ENCODE data around the gene NEBL. TPM values are rescaled to one million over a fixed set of nuclear protein-coding genes. Genes with fewer than 3 reads are reported as not detected.

The NEBL gene
- total and polyA plus RNA-seq, 3 experiments from 2014 or later: 0.11 to 0.15 TPM; not detected in 1

- H3K4me1 Mint-ChIP-seq: no peaks in the 10 kb centered on the region
- POLR2A ChIA-PET: no interaction called here
- Histone ChIP-seq H3K4me1 (ENCODE audit: insufficient read depth, low read length) (no peaks in the 10 kb centered on the region), H3K36me3 (ENCODE audit: insufficient read depth, low read length) (no peaks in the 10 kb centered on the region), H3K27ac (ENCODE audit: low read depth, low read length) (no peak overlapping the region), H3K4me3 (ENCODE audit: low read length) (no peak overlapping the region), H3K27me3 (ENCODE audit: insufficient read depth, low read length, poor library complexity, severe bottlenecking) (no peaks in the 10 kb centered on the region), H3K9me3 (ENCODE audit: low read length) (no peaks in the 10 kb centered on the region)
- H3K27ac Mint-ChIP-seq: no peak overlapping the region
- H3K4me3 Mint-ChIP-seq: no peak overlapping the region
- H3K27me3 Mint-ChIP-seq: no peaks in the 10 kb centered on the region
- no peak for DNase-seq
- H3K9me3 Mint-ChIP-seq: peaks cover 0 to 5% (median 0%) of the 10 kb centered on the region in 5 donors
- no peaks in the 10 kb centered on the region for H3K36me3 Mint-ChIP-seq
- CTCF ChIA-PET: no interaction called here
Measured at GRCh38 chr10:20892796-20893195, 4.3 kb downstream of the NEBL start.

DNA sequence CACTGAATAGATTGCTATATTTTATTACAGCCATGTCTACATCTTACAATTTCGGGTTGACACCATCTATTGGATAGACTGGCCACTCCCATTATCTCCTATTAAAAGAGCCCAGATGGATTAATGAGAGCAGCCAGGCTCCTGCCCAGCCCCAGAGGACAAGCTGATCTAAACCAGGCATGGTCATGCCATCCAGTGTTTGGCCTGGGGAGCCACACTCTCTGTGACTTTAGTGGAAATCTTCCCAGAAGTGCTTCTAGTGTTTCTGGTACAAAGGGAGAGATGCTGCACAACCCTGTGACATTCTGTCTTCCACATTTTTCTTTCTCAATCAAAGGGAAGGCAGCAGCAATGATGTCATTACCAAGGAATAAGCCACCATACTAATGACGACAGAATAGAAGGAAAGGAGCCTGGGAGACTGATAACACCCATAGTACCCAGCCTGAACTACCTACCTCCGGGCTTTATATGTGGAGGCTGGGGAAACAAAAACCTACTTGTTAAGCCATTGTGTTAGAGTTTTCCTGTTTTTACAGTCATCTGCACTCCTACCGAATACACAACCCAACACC lies 5.0 kb downstream of the NEBL start:
- no peaks in the 10 kb centered on the region for H3K36me3 Mint-ChIP-seq

DNA sequence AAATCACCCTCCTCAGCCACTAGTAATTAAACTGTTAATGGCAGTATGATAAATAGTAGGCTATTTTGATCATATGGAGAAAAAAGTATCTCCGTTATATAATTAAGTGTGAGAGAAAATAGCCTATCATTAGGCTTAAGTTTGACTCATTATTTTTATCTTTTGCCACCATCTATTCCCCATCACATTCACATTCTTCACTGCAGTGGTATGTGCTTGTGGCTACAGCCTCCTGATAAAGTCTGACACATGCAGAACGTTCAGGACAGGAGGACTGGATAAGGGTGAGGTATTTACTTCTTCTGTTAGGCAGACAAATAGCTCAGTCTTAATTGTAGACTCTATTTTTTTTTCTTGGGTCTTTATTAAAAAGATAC lies 5.8 kb downstream of the NEBL start:
- no peak overlapping the region for H3K27ac ChIP-seq (ENCODE audit: low read depth, low read length)
- H3K4me3 ChIP-seq (ENCODE audit: low read length): no peak overlapping the region
- H3K4me1 ChIP-seq (ENCODE audit: insufficient read depth, low read length): no peaks in the 10 kb centered on the region
- H3K27ac Mint-ChIP-seq: no peak overlapping the region
- CTCF ChIA-PET: no interaction called here
- H3K36me3 Mint-ChIP-seq: no peaks in the 10 kb centered on the region
- DNase-seq: no peak
- H3K9me3 Mint-ChIP-seq: peaks cover 0 to 5% (median 0%) of the 10 kb centered on the region in 5 donors
- H3K27me3 ChIP-seq (ENCODE audit: insufficient read depth, low read length, poor library complexity, severe bottlenecking): no peaks in the 10 kb centered on the region
- no peaks in the 10 kb centered on the region for H3K4me1 Mint-ChIP-seq
- H3K27me3 Mint-ChIP-seq: no peaks in the 10 kb centered on the region
- no peak overlapping the region for H3K4me3 Mint-ChIP-seq
- POLR2A ChIA-PET: no interaction called here
- H3K36me3 ChIP-seq (ENCODE audit: insufficient read depth, low read length): no peaks in the 10 kb centered on the region
- no peaks in the 10 kb centered on the region for H3K9me3 ChIP-seq (ENCODE audit: low read length)

More for the DNA sequence above, 5.0 kb downstream of the NEBL start:
- Mint-ChIP-seq H3K27me3 (no peaks in the 10 kb centered on the region), H3K4me3 (no peak overlapping the region), H3K4me1 (no peaks in the 10 kb centered on the region), H3K27ac (no peak overlapping the region), H3K9me3 (peaks cover 0 to 5% (median 0%) of the 10 kb centered on the region in 5 donors)
- ChIA-PET CTCF (no interaction called here), POLR2A (no interaction called here)
- Histone ChIP-seq H3K9me3 (ENCODE audit: low read length) (no peaks in the 10 kb centered on the region), H3K4me3 (ENCODE audit: low read length) (no peak overlapping the region), H3K27me3 (ENCODE audit: insufficient read depth, low read length, poor library complexity, severe bottlenecking) (no peaks in the 10 kb centered on the region), H3K27ac (ENCODE audit: low read depth, low read length) (no peak overlapping the region), H3K36me3 (ENCODE audit: insufficient read depth, low read length) (no peaks in the 10 kb centered on the region), H3K4me1 (ENCODE audit: insufficient read depth, low read length) (no peaks in the 10 kb centered on the region)
- no peak for DNase-seq

DNA sequence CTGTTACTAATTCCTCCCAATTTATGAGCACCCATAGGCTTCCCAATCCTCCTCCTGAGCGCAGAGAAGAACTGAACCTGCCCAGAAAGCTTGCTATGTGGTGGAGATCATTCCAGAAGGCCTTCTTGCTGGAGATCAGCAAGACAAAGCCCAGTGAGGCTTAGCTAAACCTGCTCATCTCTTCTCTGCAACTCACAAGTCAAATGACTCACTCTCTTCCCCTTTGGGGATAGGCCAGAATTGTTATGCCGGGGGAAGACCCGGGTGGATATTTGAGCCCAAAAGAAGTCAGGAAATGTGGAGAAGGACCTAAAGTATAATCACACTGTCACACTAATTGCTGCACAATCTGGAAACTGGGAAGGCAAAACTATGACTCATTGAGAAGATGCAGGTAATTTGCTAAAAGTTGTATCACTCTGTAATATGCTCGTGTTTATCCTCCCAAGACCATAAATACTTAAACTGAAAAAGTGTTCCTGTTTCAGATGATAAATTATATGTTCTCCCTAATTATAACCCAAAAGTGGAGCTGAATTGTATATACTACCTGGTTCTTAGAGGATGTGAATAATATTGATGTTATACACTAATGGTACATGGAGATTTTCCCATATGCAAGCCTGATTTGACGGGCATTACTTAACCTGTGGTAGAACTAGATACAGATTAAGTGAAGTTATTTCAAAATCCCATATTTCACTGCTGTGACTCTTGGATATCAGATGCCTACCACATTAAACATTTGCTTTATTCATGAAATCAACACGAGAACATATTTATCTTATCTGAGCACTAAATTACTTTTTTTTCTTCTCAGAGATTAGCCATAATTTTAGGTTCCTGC lies 6.4 kb downstream of the NEBL start:
- no peak overlapping the region for H3K4me3 Mint-ChIP-seq
- Histone ChIP-seq H3K4me3 (ENCODE audit: low read length) (no peak overlapping the region), H3K27me3 (ENCODE audit: insufficient read depth, low read length, poor library complexity, severe bottlenecking) (no peaks in the 10 kb centered on the region), H3K9me3 (ENCODE audit: low read length) (no peaks in the 10 kb centered on the region), H3K27ac (ENCODE audit: low read depth, low read length) (no peak overlapping the region), H3K4me1 (ENCODE audit: insufficient read depth, low read length) (no peaks in the 10 kb centered on the region), H3K36me3 (ENCODE audit: insufficient read depth, low read length) (no peaks in the 10 kb centered on the region)
- H3K36me3 Mint-ChIP-seq: no peaks in the 10 kb centered on the region
- peaks cover 0 to 5% (median 0%) of the 10 kb centered on the region in 5 donors for H3K9me3 Mint-ChIP-seq
- POLR2A ChIA-PET: no interaction called here
- CTCF ChIA-PET: no interaction called here
- H3K27ac Mint-ChIP-seq: no peak overlapping the region
- H3K4me1 Mint-ChIP-seq: no peaks in the 10 kb centered on the region
- no peak for DNase-seq
- H3K27me3 Mint-ChIP-seq: no peaks in the 10 kb centered on the region

DNA sequence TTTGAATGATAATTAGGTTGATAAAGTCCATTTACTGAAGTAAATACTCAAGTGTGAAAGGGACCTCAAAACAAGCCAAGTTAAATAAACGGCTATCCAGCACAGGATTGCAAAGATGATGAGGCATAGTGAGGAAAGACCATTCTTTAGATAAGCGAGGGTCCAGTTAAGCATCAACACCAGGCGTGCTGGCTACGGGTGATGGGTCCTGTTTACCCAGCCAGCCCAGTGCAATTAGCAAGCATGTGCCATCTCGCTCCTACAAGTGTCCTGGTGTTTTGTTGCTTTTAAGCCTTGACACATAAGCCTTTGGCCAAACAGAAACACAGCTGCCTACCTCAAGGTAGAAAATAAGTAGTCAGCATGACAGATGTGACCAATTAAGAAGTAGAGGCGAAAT lies 7.1 kb downstream of the NEBL start:
- no peak for DNase-seq
- H3K36me3 Mint-ChIP-seq: no peaks in the 10 kb centered on the region
- CTCF ChIA-PET: no interaction called here
- H3K4me3 ChIP-seq (ENCODE audit: low read length): no peak overlapping the region
- no peak overlapping the region for H3K4me3 Mint-ChIP-seq
- no peak overlapping the region for H3K27ac ChIP-seq (ENCODE audit: low read depth, low read length)
- no peak overlapping the region for H3K27ac Mint-ChIP-seq
- no peaks in the 10 kb centered on the region for H3K27me3 Mint-ChIP-seq
- peaks cover 0 to 5% (median 0%) of the 10 kb centered on the region in 5 donors for H3K9me3 Mint-ChIP-seq
- POLR2A ChIA-PET: no interaction called here
- H3K36me3 ChIP-seq (ENCODE audit: insufficient read depth, low read length): no peaks in the 10 kb centered on the region
- H3K27me3 ChIP-seq (ENCODE audit: insufficient read depth, low read length, poor library complexity, severe bottlenecking): no peaks in the 10 kb centered on the region
- H3K9me3 ChIP-seq (ENCODE audit: low read length): no peaks in the 10 kb centered on the region
- no peaks in the 10 kb centered on the region for H3K4me1 ChIP-seq (ENCODE audit: insufficient read depth, low read length)
- no peaks in the 10 kb centered on the region for H3K4me1 Mint-ChIP-seq

DNA sequence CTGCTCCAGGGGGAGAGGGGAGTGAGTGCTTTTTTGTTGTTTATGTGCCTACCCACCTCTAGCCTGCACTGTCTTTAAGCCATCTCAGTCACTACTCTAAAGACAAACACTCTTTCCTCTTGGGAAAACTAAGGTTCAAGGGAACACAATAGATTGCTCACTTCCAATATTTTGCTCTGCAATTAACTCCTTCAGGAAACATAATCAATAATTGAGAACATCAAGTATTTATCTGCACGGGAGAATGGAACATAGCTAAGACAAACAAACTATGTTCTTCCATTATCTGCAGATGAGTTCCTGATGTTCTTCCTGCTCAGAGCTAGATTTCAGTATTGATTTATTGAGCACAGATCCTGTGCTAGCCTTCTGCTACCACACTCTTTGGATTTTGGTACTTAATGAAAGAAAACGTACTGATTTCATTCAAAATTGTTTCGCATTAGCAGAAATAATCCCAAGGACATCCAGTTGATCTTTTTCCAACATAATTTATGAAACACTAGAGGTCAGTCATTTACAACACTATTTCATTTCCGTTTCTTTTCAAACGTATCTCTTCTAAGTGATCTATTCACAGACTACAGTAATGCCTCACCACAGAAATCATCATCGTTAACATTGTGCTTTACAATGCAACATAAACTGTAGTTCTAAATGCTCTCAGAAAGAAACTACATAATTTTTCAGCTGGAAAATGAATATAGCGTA lies 8.3 kb downstream of the NEBL start:
- Histone ChIP-seq H3K4me1 (ENCODE audit: insufficient read depth, low read length) (no peaks in the 10 kb centered on the region), H3K27ac (ENCODE audit: low read depth, low read length) (no peak overlapping the region), H3K4me3 (ENCODE audit: low read length) (no peak overlapping the region), H3K27me3 (ENCODE audit: insufficient read depth, low read length, poor library complexity, severe bottlenecking) (no peaks in the 10 kb centered on the region), H3K36me3 (ENCODE audit: insufficient read depth, low read length) (no peaks in the 10 kb centered on the region), H3K9me3 (ENCODE audit: low read length) (no peaks in the 10 kb centered on the region)
- Mint-ChIP-seq H3K4me1 (no peaks in the 10 kb centered on the region), H3K27me3 (no peaks in the 10 kb centered on the region), H3K36me3 (no peaks in the 10 kb centered on the region), H3K9me3 (peaks cover 0 to 5% (median 0%) of the 10 kb centered on the region in 5 donors), H3K27ac (no peak overlapping the region), H3K4me3 (no peak overlapping the region)
- POLR2A ChIA-PET: no interaction called here
- no peak for DNase-seq
- CTCF ChIA-PET: no interaction called here

DNA sequence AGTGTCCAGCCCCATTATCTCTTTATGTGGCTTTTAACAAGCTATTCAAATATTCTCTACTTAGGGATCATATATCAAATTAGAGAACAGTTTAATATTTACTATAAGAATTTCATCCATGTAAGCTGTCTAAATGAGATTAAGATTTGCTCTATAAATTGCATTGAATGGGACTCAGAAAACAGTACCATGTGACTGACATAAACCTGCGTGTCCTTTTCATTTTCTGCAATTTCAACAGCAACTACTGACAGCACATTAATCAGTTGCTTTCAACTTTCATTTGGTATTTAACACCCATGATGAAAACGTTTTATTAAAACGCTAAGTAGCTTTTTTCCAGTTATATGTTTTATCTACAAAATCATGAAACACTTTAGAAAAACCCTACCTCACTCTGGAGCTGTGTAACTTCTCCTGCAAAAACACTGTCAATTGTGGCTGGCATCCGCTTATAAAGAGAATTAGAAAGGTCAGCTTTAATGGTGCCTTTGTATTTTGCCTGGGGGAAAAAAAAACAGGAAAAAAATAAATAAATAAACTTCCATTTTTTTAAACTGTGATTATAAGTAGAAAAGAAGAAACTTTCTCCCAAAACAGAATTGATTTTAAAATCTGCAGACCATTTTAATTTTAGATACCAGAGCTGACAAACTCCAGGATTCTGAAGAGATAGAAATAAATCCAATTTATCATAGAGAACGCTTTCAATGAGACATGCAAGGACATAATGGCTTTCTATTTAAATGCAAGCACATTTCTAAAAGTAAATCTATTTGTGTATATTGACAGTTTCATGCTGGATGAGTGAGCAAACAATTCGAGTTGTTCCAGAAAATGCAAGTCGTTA lies 9.2 kb downstream of the NEBL start:
- no peaks in the 10 kb centered on the region for H3K4me1 ChIP-seq (ENCODE audit: insufficient read depth, low read length)
- H3K9me3 Mint-ChIP-seq: peaks cover 0 to 5% (median 0%) of the 10 kb centered on the region in 5 donors
- H3K36me3 ChIP-seq (ENCODE audit: insufficient read depth, low read length): no peaks in the 10 kb centered on the region
- no peaks in the 10 kb centered on the region for H3K9me3 ChIP-seq (ENCODE audit: low read length)
- H3K4me3 Mint-ChIP-seq: no peak overlapping the region
- H3K36me3 Mint-ChIP-seq: no peaks in the 10 kb centered on the region
- no peaks in the 10 kb centered on the region for H3K4me1 Mint-ChIP-seq
- H3K27ac Mint-ChIP-seq: no peak overlapping the region
- ChIA-PET CTCF (no interaction called here), POLR2A (no interaction called here)
- no peak for DNase-seq
- H3K27me3 ChIP-seq (ENCODE audit: insufficient read depth, low read length, poor library complexity, severe bottlenecking): no peaks in the 10 kb centered on the region
- H3K27ac ChIP-seq (ENCODE audit: low read depth, low read length): no peak overlapping the region
- H3K27me3 Mint-ChIP-seq: no peaks in the 10 kb centered on the region
- no peak overlapping the region for H3K4me3 ChIP-seq (ENCODE audit: low read length)

GRCh38 chr10:20885678-20886077 lies 11.4 kb downstream of the NEBL start:
- POLR2A ChIA-PET: no interaction called here
- no peak overlapping the region for H3K27ac Mint-ChIP-seq
- H3K4me1 Mint-ChIP-seq: no peaks in the 10 kb centered on the region
- Histone ChIP-seq H3K27me3 (ENCODE audit: insufficient read depth, low read length, poor library complexity, severe bottlenecking) (no peaks in the 10 kb centered on the region), H3K4me3 (ENCODE audit: low read length) (no peak overlapping the region), H3K27ac (ENCODE audit: low read depth, low read length) (no peak overlapping the region), H3K36me3 (ENCODE audit: insufficient read depth, low read length) (no peaks in the 10 kb centered on the region), H3K9me3 (ENCODE audit: low read length) (no peaks in the 10 kb centered on the region), H3K4me1 (ENCODE audit: insufficient read depth, low read length) (no peaks in the 10 kb centered on the region)
- H3K36me3 Mint-ChIP-seq: no peaks in the 10 kb centered on the region
- CTCF ChIA-PET: no interaction called here
- no peak for DNase-seq
- no peak overlapping the region for H3K4me3 Mint-ChIP-seq
- H3K27me3 Mint-ChIP-seq: no peaks in the 10 kb centered on the region
- peaks cover 0 to 6% (median 0%) of the 10 kb centered on the region in 5 donors for H3K9me3 Mint-ChIP-seq
